Tibial nerve (tissue), 4 donors: ENCODE measurements around the gene MRPS23.

Experiments used
- EP300 ChIP-seq, 2 donors: sonication (generic); formaldehyde crosslinking; IDR thresholded peaks; one replicate each; pipeline ENCODE4 v1.6.1; 2017; ENCODE audit warnings: antibody characterized with exemption in 2 of 2, mild to moderate bottlenecking in 1 of 2
- POLR2A ChIP-seq, 2 donors: fragments of 450-650 bp; IDR thresholded peaks; one replicate each; pipeline ENCODE4 v1.6.1; 2017; ENCODE audit warnings: antibody characterized with exemption in 2 of 2, mild to moderate bottlenecking in 2 of 2, moderate library complexity in 2 of 2
- TF ChIP-seq, protein P1 (sequence below), 5 experiments: fragments of 200-600 bp in 3 of 5; fragments of 450-650 bp in 2 of 5; sonication (generic) in 3 of 5; IDR thresholded peaks; one replicate each; pipeline ENCODE4 v1.5.1; 2016 to 2019; ENCODE audit warnings: antibody characterized with exemption in 5 of 5, mild to moderate bottlenecking in 3 of 5, moderate library complexity in 2 of 5

DNA sequence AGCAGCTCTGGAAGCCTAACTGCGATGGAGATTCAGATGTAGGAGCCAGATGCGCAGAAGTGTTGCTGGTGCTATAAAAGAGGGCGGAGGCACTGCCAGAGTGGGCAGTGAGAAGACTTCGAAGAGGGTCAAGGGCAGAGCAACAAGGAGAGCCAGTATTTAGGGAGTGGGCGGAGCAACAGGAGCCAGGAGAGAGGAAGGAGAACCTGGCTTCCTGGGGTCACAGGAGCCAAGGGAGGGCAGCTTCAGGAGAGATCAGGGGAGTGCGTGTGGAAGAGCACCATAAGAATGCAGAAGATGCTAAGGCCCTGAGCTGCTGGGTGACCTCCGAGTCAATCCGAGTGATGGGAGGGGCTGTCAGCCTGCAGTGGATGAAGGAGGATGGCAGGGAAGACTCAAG, 14.4 kb upstream of the MRPS23 start:
- no peak for TF ChIP-seq EP300 (IDR thresholded peaks at IDR 0.05)
- TF ChIP-seq, protein P1, sequence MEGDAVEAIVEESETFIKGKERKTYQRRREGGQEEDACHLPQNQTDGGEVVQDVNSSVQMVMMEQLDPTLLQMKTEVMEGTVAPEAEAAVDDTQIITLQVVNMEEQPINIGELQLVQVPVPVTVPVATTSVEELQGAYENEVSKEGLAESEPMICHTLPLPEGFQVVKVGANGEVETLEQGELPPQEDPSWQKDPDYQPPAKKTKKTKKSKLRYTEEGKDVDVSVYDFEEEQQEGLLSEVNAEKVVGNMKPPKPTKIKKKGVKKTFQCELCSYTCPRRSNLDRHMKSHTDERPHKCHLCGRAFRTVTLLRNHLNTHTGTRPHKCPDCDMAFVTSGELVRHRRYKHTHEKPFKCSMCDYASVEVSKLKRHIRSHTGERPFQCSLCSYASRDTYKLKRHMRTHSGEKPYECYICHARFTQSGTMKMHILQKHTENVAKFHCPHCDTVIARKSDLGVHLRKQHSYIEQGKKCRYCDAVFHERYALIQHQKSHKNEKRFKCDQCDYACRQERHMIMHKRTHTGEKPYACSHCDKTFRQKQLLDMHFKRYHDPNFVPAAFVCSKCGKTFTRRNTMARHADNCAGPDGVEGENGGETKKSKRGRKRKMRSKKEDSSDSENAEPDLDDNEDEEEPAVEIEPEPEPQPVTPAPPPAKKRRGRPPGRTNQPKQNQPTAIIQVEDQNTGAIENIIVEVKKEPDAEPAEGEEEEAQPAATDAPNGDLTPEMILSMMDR (IDR thresholded peaks at IDR 0.05) = no peak
- no peak for TF ChIP-seq POLR2A (IDR thresholded peaks at IDR 0.05)
